ENCODE data around the gene RMRP.
"Not testable (repeated sequence)": the region's sequence is repeated elsewhere in the genome, so short reads cannot be mapped to it uniquely, and the experiment has no call there.

- TF ChIP-seq ZNF8 (CRISPR knock-in tag; IDR thresholded peaks at IDR 0.05); RARB (CRISPR knock-in tag; IDR thresholded peaks at IDR 0.05); OSR1 (CRISPR knock-in tag; IDR thresholded peaks at IDR 0.05); PPARA (CRISPR knock-in tag; IDR thresholded peaks at IDR 0.05; ENCODE audit: borderline replicate concordance); TOX (CRISPR knock-in tag; IDR thresholded peaks at IDR 0.05; ENCODE audit: borderline replicate concordance); ISL1 (CRISPR knock-in tag; IDR thresholded peaks at IDR 0.05); TCF4 (CRISPR knock-in tag; IDR thresholded peaks at IDR 0.05; ENCODE audit: borderline replicate concordance); ZC3H10 (CRISPR knock-in tag; IDR thresholded peaks at IDR 0.05); ARNTL (CRISPR knock-in tag; IDR thresholded peaks at IDR 0.05; ENCODE audit: borderline replicate concordance, low read depth); ZFP30 (CRISPR knock-in tag; IDR thresholded peaks at IDR 0.05); PATZ1 (CRISPR knock-in tag; IDR thresholded peaks at IDR 0.05; ENCODE audit: borderline replicate concordance): not testable (repeated sequence)
- TF ChIP-seq, protein P1, sequence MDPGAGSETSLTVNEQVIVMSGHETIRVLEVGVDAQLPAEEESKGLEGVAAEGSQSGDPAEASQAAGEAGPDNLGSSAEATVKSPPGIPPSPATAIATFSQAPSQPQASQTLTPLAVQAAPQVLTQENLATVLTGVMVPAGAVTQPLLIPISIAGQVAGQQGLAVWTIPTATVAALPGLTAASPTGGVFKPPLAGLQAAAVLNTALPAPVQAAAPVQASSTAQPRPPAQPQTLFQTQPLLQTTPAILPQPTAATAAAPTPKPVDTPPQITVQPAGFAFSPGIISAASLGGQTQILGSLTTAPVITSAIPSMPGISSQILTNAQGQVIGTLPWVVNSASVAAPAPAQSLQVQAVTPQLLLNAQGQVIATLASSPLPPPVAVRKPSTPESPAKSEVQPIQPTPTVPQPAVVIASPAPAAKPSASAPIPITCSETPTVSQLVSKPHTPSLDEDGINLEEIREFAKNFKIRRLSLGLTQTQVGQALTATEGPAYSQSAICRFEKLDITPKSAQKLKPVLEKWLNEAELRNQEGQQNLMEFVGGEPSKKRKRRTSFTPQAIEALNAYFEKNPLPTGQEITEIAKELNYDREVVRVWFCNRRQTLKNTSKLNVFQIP (CRISPR knock-in tag; IDR thresholded peaks at IDR 0.05; ENCODE audit: borderline replicate concordance, low read depth) = not testable (repeated sequence)
- TF ChIP-seq, protein P2, sequence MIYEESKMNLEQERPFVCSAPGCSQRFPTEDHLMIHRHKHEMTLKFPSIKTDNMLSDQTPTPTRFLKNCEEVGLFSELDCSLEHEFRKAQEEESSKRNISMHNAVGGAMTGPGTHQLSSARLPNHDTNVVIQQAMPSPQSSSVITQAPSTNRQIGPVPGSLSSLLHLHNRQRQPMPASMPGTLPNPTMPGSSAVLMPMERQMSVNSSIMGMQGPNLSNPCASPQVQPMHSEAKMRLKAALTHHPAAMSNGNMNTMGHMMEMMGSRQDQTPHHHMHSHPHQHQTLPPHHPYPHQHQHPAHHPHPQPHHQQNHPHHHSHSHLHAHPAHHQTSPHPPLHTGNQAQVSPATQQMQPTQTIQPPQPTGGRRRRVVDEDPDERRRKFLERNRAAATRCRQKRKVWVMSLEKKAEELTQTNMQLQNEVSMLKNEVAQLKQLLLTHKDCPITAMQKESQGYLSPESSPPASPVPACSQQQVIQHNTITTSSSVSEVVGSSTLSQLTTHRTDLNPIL (CRISPR knock-in tag; IDR thresholded peaks at IDR 0.05; ENCODE audit: low read depth) = not testable (repeated sequence)
These were observed 16.3 kb downstream of the RMRP start for GRCh38 chr9:35641478-35641877.
